Loucy (cell line): ENCODE data around the gene MAGEA6.

Experiments
- CTCF ChIP-seq: fragments of 200-600 bp; sonication (generic); conservative IDR thresholded peaks from 2 replicates; pipeline ENCODE4 v1.5.1; 2014; ENCODE audit warnings: mild to moderate bottlenecking, antibody characterized with exemption, low read length
- EZH2phosphoT487 ChIP-seq: fragments of 200-600 bp; IDR thresholded peaks from 2 replicates; pipeline ENCODE4 v1.6.1; 2018; ENCODE audit warnings: antibody characterized with exemption, mild to moderate bottlenecking, moderate library complexity, borderline replicate concordance

GRCh38 chrX:152798945-152799344 is 29.5 kb upstream of the MAGEA6 start:
- TF ChIP-seq CTCF, result no peak
- no peak for TF ChIP-seq EZH2phosphoT487
